DND-41 (cell line): ENCODE measurements around the gene SH3BP1.
A peak's percentile ranks its signal among the peaks of the same experiment; 100 is the strongest.

Source experiments
- ATAC-seq: fragments of 200-7000 bp; cut with Tn5 transposase; 3 replicates; pipeline ENCODE4 v1.9.1; 2021; ENCODE audit warnings: low read depth; ENCODE audit not compliant: insufficient read depth
- DNase-seq: peaks from one replicate; pipeline ENCODE4 v3.0.0-alpha.2; 2020
- H2AFZ ChIP-seq: 2 replicates; pipeline ENCODE4 v1.6.0; 2012; ENCODE audit warnings: low read depth, low read length
- H3K27ac ChIP-seq: 2 replicates; pipeline ENCODE4 v1.5.1; 2012; ENCODE audit warnings: low read length, inconsistent platforms
- H3K27me3 ChIP-seq: fragments of 200-600 bp; sonication (generic); 2 replicates; pipeline ENCODE4 v1.6.0; 2012; ENCODE audit warnings: low read length, mild to moderate bottlenecking, inconsistent platforms; ENCODE audit not compliant: insufficient read depth, poor library complexity
- H3K36me3 ChIP-seq: 2 replicates; pipeline ENCODE4 v1.5.1; 2012; ENCODE audit warnings: low read length, inconsistent platforms; ENCODE audit not compliant: insufficient read depth
- H3K4me1 ChIP-seq: 2 replicates; pipeline ENCODE4 v1.5.1; 2012; ENCODE audit warnings: mild to moderate bottlenecking, low read length; ENCODE audit not compliant: insufficient read depth
- H3K4me2 ChIP-seq: 2 replicates; pipeline ENCODE4 v1.6.0; 2012; ENCODE audit warnings: mild to moderate bottlenecking, moderate library complexity, low read length, inconsistent platforms; ENCODE audit not compliant: insufficient read depth
- H3K4me3 ChIP-seq, 2 experiments: fragments of 200-600 bp in 1 of 2; shearing (Covaris generic) in 1 of 2; 2 replicates each; pipeline ENCODE4 v1.5.1; 2012 to 2016; ENCODE audit warnings: inconsistent platforms in 2 of 2, low read length in 2 of 2, mild to moderate bottlenecking in 2 of 2, low read depth in 1 of 2, moderate library complexity in 1 of 2
- H3K79me2 ChIP-seq: 2 replicates; pipeline ENCODE4 v1.6.0; 2012; ENCODE audit warnings: low read length, inconsistent platforms; ENCODE audit not compliant: insufficient read depth
- H3K9ac ChIP-seq: 2 replicates; pipeline ENCODE4 v1.6.0; 2012; ENCODE audit warnings: low read depth, mild to moderate bottlenecking, inconsistent platforms, low read length, moderate library complexity
- H3K9me3 ChIP-seq: 2 replicates; pipeline ENCODE4 v1.5.1; 2012; ENCODE audit warnings: low read length, moderate library complexity, mild to moderate bottlenecking, inconsistent platforms; ENCODE audit not compliant: insufficient read depth, severe bottlenecking
- H4K20me1 ChIP-seq: 2 replicates; pipeline ENCODE4 v1.6.0; 2012; ENCODE audit warnings: low read length; ENCODE audit not compliant: insufficient read depth
- EZH2 ChIP-seq: IDR thresholded peaks from 3 replicates; pipeline ENCODE4 v1.6.1; 2012; ENCODE audit warnings: borderline replicate concordance, low read depth, mild to moderate bottlenecking, moderate library complexity, low read length, inconsistent platforms; ENCODE audit not compliant: severe bottlenecking
- TF ChIP-seq, protein P1 (sequence below): IDR thresholded peaks from 2 replicates; pipeline ENCODE4 v1.5.1; 2012; ENCODE audit warnings: borderline replicate concordance, low read length, moderate library complexity, mild to moderate bottlenecking; ENCODE audit not compliant: poor library complexity, severe bottlenecking; ENCODE audit errors: extremely low read depth

SH3BP1 gene

DNA sequence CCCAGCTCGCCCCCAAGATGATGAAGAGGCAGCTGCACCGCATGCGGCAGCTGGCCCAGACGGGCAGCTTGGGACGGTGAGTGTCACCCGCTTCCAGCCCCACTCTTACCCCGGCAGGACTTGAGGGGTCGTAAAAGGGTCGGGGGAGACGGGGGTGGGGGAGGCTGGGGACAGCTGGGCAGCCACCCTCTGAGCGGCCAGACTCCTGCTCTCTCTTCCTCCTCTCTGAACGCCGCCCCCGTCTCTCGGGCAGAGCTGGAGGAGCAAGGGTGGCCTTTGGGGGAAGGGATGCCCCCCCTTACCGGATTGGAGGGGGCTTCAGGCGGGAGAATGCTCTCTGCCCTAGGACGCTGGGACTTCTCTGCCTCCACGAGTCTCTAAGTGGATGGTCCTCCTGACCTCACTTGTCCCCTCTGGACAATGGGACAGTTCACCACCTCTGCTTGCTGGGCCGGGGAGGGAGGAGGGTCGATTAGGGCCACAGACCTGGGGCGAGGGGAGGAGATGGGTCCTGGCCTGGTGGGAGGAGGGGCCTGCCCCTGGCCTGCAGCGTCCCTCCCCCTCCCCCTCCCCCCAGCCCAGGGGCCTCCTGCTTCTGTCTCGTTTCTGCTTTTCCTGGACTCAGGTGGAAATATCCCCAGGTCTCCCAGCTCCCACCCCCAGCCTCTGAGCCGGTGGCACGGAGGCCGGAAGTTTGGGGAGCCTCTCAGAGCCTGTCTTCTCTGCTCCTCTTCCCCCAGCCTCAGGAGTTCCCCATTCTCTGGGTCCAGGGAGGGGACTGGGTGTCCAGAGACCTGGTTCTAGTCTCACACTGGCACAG is 512 bp downstream of the SH3BP1 start:
- ATAC-seq: peak; percentile 1; the same call in 1 of the 3 replicates
- Histone ChIP-seq H3K27me3 (peaks cover 3% of the 10 kb centered on the region), H3K4me3 (peak overlapping the region; percentile 23 to 72; a peak in 3 of 4 replicates), H3K27ac (peak overlapping the region; percentile 67), H3K9ac (peak overlapping the region; percentile 60), H4K20me1 (no peaks in the 10 kb centered on the region; the same call in 1 of the 2 replicates), H3K36me3 (peaks cover 3% of the 10 kb centered on the region; the same call in 1 of the 2 replicates), H3K9me3 (no peaks in the 10 kb centered on the region), H2AFZ (peak overlapping the region; percentile 55), H3K4me2 (peak overlapping the region; percentile 98), H3K4me1 (peaks cover 54% of the 10 kb centered on the region), H3K79me2 (no peaks in the 10 kb centered on the region)
- TF ChIP-seq EZH2: no peak
- TF ChIP-seq, protein P1, sequence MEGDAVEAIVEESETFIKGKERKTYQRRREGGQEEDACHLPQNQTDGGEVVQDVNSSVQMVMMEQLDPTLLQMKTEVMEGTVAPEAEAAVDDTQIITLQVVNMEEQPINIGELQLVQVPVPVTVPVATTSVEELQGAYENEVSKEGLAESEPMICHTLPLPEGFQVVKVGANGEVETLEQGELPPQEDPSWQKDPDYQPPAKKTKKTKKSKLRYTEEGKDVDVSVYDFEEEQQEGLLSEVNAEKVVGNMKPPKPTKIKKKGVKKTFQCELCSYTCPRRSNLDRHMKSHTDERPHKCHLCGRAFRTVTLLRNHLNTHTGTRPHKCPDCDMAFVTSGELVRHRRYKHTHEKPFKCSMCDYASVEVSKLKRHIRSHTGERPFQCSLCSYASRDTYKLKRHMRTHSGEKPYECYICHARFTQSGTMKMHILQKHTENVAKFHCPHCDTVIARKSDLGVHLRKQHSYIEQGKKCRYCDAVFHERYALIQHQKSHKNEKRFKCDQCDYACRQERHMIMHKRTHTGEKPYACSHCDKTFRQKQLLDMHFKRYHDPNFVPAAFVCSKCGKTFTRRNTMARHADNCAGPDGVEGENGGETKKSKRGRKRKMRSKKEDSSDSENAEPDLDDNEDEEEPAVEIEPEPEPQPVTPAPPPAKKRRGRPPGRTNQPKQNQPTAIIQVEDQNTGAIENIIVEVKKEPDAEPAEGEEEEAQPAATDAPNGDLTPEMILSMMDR: no peak
- peak; percentile 33 for DNase-seq

DNA sequence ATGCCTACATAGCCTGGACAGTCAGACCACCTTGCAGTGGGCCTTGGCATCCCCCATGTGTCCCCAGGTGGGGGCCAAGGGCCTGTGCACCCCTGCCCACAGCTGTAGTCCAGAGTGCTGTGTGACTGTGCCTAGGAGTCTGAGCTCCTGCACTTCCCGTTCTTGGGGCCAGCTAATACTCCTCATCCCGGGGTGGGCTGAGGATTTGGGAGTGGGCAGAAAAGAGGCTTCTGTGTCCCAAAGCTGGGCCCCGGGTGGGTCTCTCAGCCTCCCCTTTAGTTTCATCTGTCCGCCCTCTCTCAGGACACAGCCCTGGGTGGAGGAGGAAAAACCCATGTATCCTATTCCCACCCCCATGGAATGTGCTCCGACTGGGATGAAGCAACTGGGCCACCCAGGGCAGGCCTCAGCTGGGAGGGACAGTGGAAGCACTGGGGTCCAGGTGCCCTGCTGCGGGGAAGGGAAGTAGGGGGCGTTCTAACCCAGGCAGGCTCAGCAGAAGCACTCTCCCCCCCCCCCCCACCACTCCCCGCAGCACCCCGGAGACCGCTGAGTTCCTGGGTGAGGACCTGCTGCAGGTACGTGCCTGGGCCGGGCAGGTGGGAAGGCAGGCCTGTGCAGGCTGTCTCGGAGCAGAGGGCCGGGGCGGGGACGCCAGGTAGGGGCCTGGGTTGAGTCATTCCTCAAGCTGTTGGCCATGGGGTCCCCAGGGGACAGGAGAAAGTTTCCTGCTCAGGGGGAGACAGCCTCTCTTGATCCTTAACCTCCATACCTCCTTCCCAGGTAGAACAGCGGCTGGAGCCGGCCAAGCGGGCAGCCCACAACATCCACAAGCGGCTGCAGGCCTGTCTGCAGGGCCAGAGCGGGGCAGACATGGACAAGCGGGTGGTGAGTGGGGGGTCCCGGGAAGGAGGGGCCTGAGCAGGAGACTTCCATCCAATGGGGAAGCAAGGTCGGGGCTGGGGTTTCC is 1.4 kb downstream of the SH3BP1 start:
- TF ChIP-seq, protein P1: no peak
- no peak for TF ChIP-seq EZH2
- Histone ChIP-seq H3K27me3 (peaks cover 3% of the 10 kb centered on the region), H2AFZ (no peak overlapping the region), H3K9ac (peak overlapping the region; percentile 60), H3K9me3 (no peaks in the 10 kb centered on the region), H4K20me1 (no peaks in the 10 kb centered on the region), H3K4me2 (peak overlapping the region; percentile 98), H3K79me2 (no peaks in the 10 kb centered on the region), H3K4me3 (peak overlapping the region in 1 of 2 experiments; percentile 72; a peak in 2 of 4 replicates), H3K36me3 (peaks cover 3% of the 10 kb centered on the region; the same call in 1 of the 2 replicates), H3K4me1 (peaks cover 52% of the 10 kb centered on the region), H3K27ac (peak overlapping the region; percentile 67; the same call in 1 of the 2 replicates)
- no peak for DNase-seq
- no peak for ATAC-seq

DNA sequence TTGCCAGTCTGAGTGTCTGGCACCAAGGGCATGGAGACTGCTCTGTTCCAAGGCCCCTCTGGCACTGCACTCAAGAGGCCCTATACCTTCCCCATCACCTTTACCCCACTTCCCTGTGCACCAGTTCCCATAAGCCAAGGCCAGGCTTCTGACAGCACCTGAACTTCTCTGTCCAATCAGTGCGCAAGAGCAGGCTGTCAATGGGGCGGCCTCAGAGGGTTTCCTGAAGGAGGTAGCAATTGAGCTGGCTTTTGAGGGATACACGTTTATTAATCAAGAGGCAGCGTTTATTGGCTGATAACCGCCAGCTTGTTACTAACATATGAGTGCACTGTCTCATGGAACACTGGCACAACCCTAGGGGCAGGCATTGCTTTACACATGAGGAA is 2.1 kb downstream of the SH3BP1 start:
- no peak for TF ChIP-seq EZH2
- TF ChIP-seq, protein P1: no peak
- Histone ChIP-seq H3K27me3 (peaks cover 3% of the 10 kb centered on the region), H4K20me1 (no peaks in the 10 kb centered on the region), H2AFZ (no peak overlapping the region), H3K9me3 (no peaks in the 10 kb centered on the region), H3K4me3 (no peak overlapping the region), H3K4me2 (no peak overlapping the region), H3K9ac (no peak overlapping the region), H3K4me1 (peaks cover 45% of the 10 kb centered on the region), H3K36me3 (peaks cover 3% of the 10 kb centered on the region; the same call in 1 of the 2 replicates), H3K27ac (no peak overlapping the region), H3K79me2 (no peaks in the 10 kb centered on the region)
- no peak for ATAC-seq
- DNase-seq: no peak
